AG10803 (cell line): ENCODE results near the gene FAXC.
A peak's percentile ranks its signal among the peaks of the same experiment; 100 is the strongest.
"Not testable (repeated sequence)": the region's sequence is repeated elsewhere in the genome, so short reads cannot be mapped to it uniquely, and the experiment has no call there.

ENCODE experiments used
- DNase-seq: peaks from one replicate; pipeline ENCODE4 v3.0.0; 2010; ENCODE audit warnings: low read depth
- H3K4me3 ChIP-seq: 2 replicates; pipeline ENCODE4 v1.5.1; 2011; ENCODE audit warnings: mild to moderate bottlenecking, low read length, control low read depth
- CTCF ChIP-seq: conservative IDR thresholded peaks from 2 replicates; pipeline ENCODE4 v1.5.1; 2011; ENCODE audit warnings: mild to moderate bottlenecking, low read length, control low read depth, inconsistent platforms

Gene FAXC

GRCh38 chr6:99344289-99344688 lies 5.2 kb downstream of the FAXC start:
- peak; percentile 5 for DNase-seq
- no peak overlapping the region for H3K4me3 ChIP-seq
- no peak for TF ChIP-seq CTCF

DNA sequence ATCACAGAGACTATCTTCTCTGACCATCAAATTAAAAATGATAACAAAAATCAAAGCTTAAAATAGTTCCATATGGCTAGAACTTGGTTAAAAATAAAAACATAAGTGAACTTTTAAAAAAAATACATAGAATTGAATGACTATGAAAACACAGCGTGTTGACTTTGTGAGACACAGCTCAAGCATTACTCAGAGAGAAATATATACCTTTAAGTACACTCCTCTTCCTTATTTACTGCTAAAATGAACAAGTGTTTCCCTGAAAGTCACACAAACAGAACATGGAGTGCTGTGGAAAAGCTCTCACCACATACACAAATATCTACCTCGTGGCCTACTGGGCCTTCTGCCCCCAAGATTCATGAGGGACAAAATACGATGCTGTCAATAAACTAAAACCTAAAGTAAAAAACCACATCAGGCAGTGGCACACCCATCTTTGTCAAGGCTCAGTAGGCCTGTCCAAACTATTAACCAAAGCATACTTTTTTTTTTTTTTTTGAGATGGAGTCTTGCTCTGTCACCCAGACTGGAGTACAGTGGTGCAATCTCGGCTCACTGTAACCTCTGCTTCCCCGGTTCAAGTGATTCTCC lies 7.5 kb downstream of the FAXC start:
- no peak for TF ChIP-seq CTCF
- DNase-seq: no peak
- H3K4me3 ChIP-seq: no peak overlapping the region

DNA sequence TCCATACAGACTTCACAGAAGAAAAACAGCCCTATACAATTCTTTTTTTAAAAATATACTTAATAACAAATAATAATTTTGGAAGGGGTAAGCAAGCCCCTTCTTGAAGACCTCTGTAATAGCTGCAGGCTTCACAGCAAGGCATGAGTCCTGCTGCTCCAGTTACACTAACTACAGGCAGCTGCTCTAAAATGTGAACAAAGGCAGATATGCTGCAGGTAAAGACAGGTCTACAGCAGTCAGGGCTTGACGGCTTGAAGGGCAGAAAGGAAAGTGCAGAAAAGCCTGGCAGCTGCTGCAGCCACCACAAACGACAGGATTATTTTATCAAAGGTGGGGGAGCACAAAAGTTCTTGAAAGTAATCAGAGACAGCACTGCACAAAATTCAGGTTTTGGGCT lies 11.3 kb downstream of the FAXC start:
- DNase-seq: no peak
- no peak overlapping the region for H3K4me3 ChIP-seq
- no peak for TF ChIP-seq CTCF

DNA sequence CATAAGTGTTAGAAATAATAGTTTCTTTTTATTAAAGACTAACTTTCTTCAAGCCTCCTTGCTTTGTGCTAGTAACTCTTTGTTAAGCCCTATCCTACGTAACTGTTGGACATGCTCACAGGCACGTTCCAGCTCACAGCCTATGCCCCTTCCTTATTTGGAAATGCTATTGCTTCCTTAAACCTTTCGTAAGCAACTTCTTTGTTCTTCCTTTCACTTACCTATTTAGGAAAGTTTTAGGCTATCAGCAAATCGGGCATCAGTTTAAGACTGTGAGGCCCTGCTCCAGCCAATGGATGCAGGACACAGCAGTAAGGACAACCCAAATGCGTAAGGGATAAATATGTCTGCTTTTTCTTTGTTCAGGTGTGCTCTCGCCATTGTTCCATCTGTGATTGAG lies 14.2 kb downstream of the FAXC start:
- not testable (repeated sequence) for H3K4me3 ChIP-seq, DNase-seq

DNA sequence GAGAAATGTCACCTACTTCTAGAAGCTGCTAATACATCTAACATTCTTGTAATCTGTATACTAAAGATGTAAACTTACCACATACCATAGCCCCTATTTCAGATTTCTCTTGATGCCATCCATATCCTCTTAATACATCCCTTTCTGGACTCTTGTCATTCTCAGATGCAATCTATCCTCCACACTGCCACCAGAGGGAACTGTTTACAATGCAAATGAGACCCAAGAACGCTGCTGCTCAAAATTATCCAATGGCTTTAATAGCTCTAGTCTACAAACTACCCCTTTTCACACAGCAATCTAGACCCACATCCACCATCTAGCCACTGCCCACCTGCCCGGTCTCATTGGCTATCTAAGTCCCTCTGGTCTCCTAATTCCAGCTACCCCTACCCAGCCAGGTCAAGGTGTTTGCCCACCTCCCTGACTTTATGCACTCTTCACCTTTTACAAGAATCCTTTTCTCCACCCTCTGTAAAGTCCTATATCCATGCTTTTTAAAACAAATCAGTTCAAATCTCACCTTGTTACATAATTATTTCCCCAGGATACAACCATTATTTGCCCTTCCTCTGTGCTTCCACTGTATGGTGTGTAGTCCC lies 14.8 kb downstream of the FAXC start:
- DNase-seq: peak; percentile 52
- H3K4me3 ChIP-seq: no peak overlapping the region
- peak; percentile 77 for TF ChIP-seq CTCF

- DNase-seq: no peak
- TF ChIP-seq CTCF: no peak
- no peak overlapping the region for H3K4me3 ChIP-seq
Measured at GRCh38 chr6:99333068-99333467, 16.4 kb downstream of the FAXC start.

- DNase-seq: no peak
- no peak for TF ChIP-seq CTCF
- H3K4me3 ChIP-seq: no peak overlapping the region
Measured at GRCh38 chr6:99331531-99331930, 17.9 kb downstream of the FAXC start.
